ENCODE measurements around the gene LRPAP1.

DNA sequence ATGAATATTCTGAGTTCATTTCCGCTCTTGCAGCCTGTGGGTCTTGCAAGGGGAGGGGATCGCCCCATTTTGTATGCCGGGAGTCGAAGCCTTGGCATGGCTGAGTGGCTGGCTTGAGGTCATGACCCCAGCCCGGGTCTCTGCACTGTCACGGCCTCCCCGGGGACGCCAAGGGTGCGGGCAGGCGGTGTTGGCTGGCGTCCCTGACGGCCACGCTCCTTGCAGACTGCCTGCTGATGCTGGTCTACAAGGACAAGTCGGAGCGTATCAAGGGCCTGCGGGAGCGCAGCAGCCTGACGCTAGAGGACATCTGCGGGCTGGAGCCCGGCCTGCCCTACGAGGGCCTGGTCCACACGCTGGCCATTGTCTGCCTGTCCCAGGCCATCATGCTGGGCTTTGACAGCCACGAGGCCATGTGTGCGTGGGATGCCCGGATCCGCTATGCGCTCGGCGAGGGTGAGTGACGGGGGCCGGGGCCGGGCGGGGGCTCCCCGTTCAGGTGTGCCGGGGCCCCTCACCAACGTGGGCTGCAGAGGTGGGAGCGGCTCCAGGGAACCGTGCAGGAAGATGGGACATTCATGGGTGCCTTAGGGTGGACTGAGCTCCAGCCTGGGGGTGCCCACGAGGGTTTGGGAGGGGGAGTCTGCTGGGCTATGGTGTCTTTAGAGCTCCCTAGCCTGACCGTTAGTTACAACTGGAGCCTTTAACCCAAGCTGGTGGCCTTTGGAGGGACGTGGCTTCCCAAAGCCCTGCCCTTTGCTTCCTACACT is 58.9 kb downstream of the LRPAP1 start:
- TF ChIP-seq, protein P1, sequence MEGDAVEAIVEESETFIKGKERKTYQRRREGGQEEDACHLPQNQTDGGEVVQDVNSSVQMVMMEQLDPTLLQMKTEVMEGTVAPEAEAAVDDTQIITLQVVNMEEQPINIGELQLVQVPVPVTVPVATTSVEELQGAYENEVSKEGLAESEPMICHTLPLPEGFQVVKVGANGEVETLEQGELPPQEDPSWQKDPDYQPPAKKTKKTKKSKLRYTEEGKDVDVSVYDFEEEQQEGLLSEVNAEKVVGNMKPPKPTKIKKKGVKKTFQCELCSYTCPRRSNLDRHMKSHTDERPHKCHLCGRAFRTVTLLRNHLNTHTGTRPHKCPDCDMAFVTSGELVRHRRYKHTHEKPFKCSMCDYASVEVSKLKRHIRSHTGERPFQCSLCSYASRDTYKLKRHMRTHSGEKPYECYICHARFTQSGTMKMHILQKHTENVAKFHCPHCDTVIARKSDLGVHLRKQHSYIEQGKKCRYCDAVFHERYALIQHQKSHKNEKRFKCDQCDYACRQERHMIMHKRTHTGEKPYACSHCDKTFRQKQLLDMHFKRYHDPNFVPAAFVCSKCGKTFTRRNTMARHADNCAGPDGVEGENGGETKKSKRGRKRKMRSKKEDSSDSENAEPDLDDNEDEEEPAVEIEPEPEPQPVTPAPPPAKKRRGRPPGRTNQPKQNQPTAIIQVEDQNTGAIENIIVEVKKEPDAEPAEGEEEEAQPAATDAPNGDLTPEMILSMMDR (conservative IDR thresholded peaks at IDR 0.05), result no peak
- no peak for TF ChIP-seq EZH2 (IDR thresholded peaks at IDR 0.05; ENCODE audit: low read depth)

All from PC-9 (cell line).